Skeletal muscle satellite cell (primary cell): ENCODE measurements around the gene CERT1.

Experiments
- H3K27me3 ChIP-seq: 2 replicates; pipeline ENCODE4 v1.7.0; 2013; ENCODE audit warnings: low read length; ENCODE audit not compliant: control insufficient read depth, insufficient read depth
- H3K36me3 ChIP-seq: 2 replicates; pipeline ENCODE4 v1.7.0; 2013; ENCODE audit warnings: mild to moderate bottlenecking, control low read depth, low read length; ENCODE audit not compliant: insufficient read depth
- H3K4me1 ChIP-seq: 2 replicates; pipeline ENCODE4 v1.7.0; 2013; ENCODE audit warnings: low read length; ENCODE audit not compliant: control insufficient read depth, insufficient read depth
- H3K4me2 ChIP-seq: 2 replicates; pipeline ENCODE4 v1.7.0; 2013; ENCODE audit warnings: mild to moderate bottlenecking, low read length
- H3K4me3 ChIP-seq: 2 replicates; pipeline ENCODE4 v1.7.0; 2013; ENCODE audit warnings: low read length
- H3K9ac ChIP-seq: 2 replicates; pipeline ENCODE4 v1.7.0; 2013; ENCODE audit warnings: mild to moderate bottlenecking, low read depth, low read length, moderate library complexity
- H3K9me3 ChIP-seq: replicated peaks from 2 replicates; pipeline ENCODE4 v1.7.0; 2013; ENCODE audit warnings: mild to moderate bottlenecking, control low read depth, low read length

The CERT1 gene

GRCh38 chr5:75522542-75522941 lies 11.1 kb upstream of the CERT1 start:
- Histone ChIP-seq H3K36me3 (no peaks in the 10 kb centered on the region), H3K4me3 (no peak overlapping the region), H3K27me3 (no peaks in the 10 kb centered on the region), H3K4me2 (no peak overlapping the region), H3K9me3 (peaks cover 11% of the 10 kb centered on the region), H3K4me1 (peaks cover 14% of the 10 kb centered on the region), H3K9ac (no peak overlapping the region)

- Histone ChIP-seq H3K4me3 (no peak overlapping the region), H3K9ac (no peak overlapping the region), H3K4me1 (peaks cover 14% of the 10 kb centered on the region), H3K36me3 (no peaks in the 10 kb centered on the region), H3K27me3 (no peaks in the 10 kb centered on the region), H3K9me3 (peaks cover 11% of the 10 kb centered on the region), H3K4me2 (no peak overlapping the region)
Measured at GRCh38 chr5:75522025-75522424, 10.6 kb upstream of the CERT1 start.

GRCh38 chr5:75521195-75521594 lies 9.8 kb upstream of the CERT1 start:
- Histone ChIP-seq H3K4me3 (no peak overlapping the region), H3K9ac (no peak overlapping the region), H3K27me3 (no peaks in the 10 kb centered on the region), H3K36me3 (no peaks in the 10 kb centered on the region), H3K9me3 (peaks cover 11% of the 10 kb centered on the region), H3K4me1 (peaks cover 14% of the 10 kb centered on the region), H3K4me2 (no peak overlapping the region)

- H3K4me2 ChIP-seq = no peak overlapping the region
- H3K9ac ChIP-seq = no peak overlapping the region
- H3K27me3 ChIP-seq = no peaks in the 10 kb centered on the region
- no peaks in the 10 kb centered on the region for H3K36me3 ChIP-seq
- H3K9me3 ChIP-seq = peaks cover 11% of the 10 kb centered on the region
- peaks cover 14% of the 10 kb centered on the region for H3K4me1 ChIP-seq
- no peak overlapping the region for H3K4me3 ChIP-seq
Measured at GRCh38 chr5:75519761-75520160, 8.3 kb upstream of the CERT1 start.

GRCh38 chr5:75514323-75514722 lies 2.9 kb upstream of the CERT1 start:
- Histone ChIP-seq H3K9ac (no peak overlapping the region), H3K9me3 (no peaks in the 10 kb centered on the region), H3K36me3 (no peaks in the 10 kb centered on the region), H3K4me2 (no peak overlapping the region), H3K27me3 (no peaks in the 10 kb centered on the region), H3K4me3 (no peak overlapping the region), H3K4me1 (peaks cover 18% of the 10 kb centered on the region)

GRCh38 chr5:75513841-75514240 lies 2.4 kb upstream of the CERT1 start:
- H3K4me2 ChIP-seq = peak overlapping the region; percentile 80

GRCh38 chr5:75512383-75513074 lies 1.1 kb upstream of the CERT1 start:
- Histone ChIP-seq H3K9me3 (no peaks in the 10 kb centered on the region), H3K27me3 (no peaks in the 10 kb centered on the region), H3K4me1 (peaks cover 21% of the 10 kb centered on the region), H3K9ac (peak overlapping the region; percentile 89), H3K4me2 (peak overlapping the region; percentile 80), H3K4me3 (peak overlapping the region; percentile 88), H3K36me3 (no peaks in the 10 kb centered on the region)

More at GRCh38 chr5:75513841-75514240, 2.4 kb upstream of the CERT1 start:
- Histone ChIP-seq H3K27me3 (no peaks in the 10 kb centered on the region), H3K9ac (no peak overlapping the region), H3K9me3 (no peaks in the 10 kb centered on the region), H3K4me1 (peaks cover 21% of the 10 kb centered on the region), H3K4me3 (peak overlapping the region; percentile 54), H3K36me3 (no peaks in the 10 kb centered on the region)

- no peaks in the 10 kb centered on the region for H3K27me3 ChIP-seq
- H3K4me1 ChIP-seq = peaks cover 21% of the 10 kb centered on the region
- peak overlapping the region; percentile 98 for H3K4me3 ChIP-seq
- H3K36me3 ChIP-seq = no peaks in the 10 kb centered on the region
- H3K9me3 ChIP-seq = no peaks in the 10 kb centered on the region
- H3K4me2 ChIP-seq = peak overlapping the region; percentile 79
- peak overlapping the region; percentile 93 for H3K9ac ChIP-seq
Measured at GRCh38 chr5:75510836-75511434, 494 bp downstream of the CERT1 start.

- Histone ChIP-seq H3K27me3 (no peaks in the 10 kb centered on the region), H3K9me3 (no peaks in the 10 kb centered on the region), H3K4me2 (peak overlapping the region; percentile 79), H3K36me3 (no peaks in the 10 kb centered on the region), H3K4me3 (peak overlapping the region; percentile 98), H3K4me1 (peaks cover 21% of the 10 kb centered on the region), H3K9ac (peak overlapping the region; percentile 93)
Measured at GRCh38 chr5:75510417-75510835, 1.0 kb downstream of the CERT1 start.

- H3K27me3 ChIP-seq = no peaks in the 10 kb centered on the region
- no peaks in the 10 kb centered on the region for H3K36me3 ChIP-seq
- H3K4me3 ChIP-seq = peak overlapping the region; percentile 98
- H3K4me1 ChIP-seq = peaks cover 21% of the 10 kb centered on the region
- peak overlapping the region; percentile 93 for H3K9ac ChIP-seq
- H3K9me3 ChIP-seq = no peaks in the 10 kb centered on the region
- H3K4me2 ChIP-seq = peak overlapping the region; percentile 79
Measured at GRCh38 chr5:75509956-75510355, 1.5 kb downstream of the CERT1 start.

- no peaks in the 10 kb centered on the region for H3K27me3 ChIP-seq
- peak overlapping the region; percentile 79 for H3K4me2 ChIP-seq
- peak overlapping the region; percentile 98 for H3K4me3 ChIP-seq
- no peaks in the 10 kb centered on the region for H3K9me3 ChIP-seq
- H3K4me1 ChIP-seq = peaks cover 21% of the 10 kb centered on the region
- no peaks in the 10 kb centered on the region for H3K36me3 ChIP-seq
- peak overlapping the region; percentile 93 for H3K9ac ChIP-seq
Measured at GRCh38 chr5:75509546-75509945, 1.9 kb downstream of the CERT1 start.

GRCh38 chr5:75507841-75508240 lies 3.6 kb downstream of the CERT1 start:
- no peaks in the 10 kb centered on the region for H3K36me3 ChIP-seq
- no peak overlapping the region for H3K4me3 ChIP-seq
- H3K4me2 ChIP-seq = no peak overlapping the region
- H3K9ac ChIP-seq = no peak overlapping the region
- H3K9me3 ChIP-seq = no peaks in the 10 kb centered on the region
- peaks cover 13% of the 10 kb centered on the region for H3K4me1 ChIP-seq
- no peaks in the 10 kb centered on the region for H3K27me3 ChIP-seq
